CD4-positive, alpha-beta T cell (primary cell): ENCODE data around the gene DEPDC7. TPM values are rescaled to one million over a fixed set of nuclear protein-coding genes. Genes with fewer than 3 reads are reported as not detected.

ENCODE experiments used
- ATAC-seq: fragments of 200-7000 bp; cut with Tn5 transposase; one replicate; pipeline ENCODE4 v1.10.0; 2022; ENCODE audit warnings: mild to moderate bottlenecking; ENCODE audit not compliant: poor library complexity
- CTCF ChIA-PET: fragments of 350-600 bp; sonication (Branson Sonifier 250); formaldehyde crosslinking; loops from one replicate; lab custom pipeline; 2021; ENCODE audit warnings: antibody characterized with exemption, inconsistent platforms; lab: Charles Lee
- POLR2A ChIA-PET: fragments of 350-600 bp; sonication (Branson Sonifier 250); formaldehyde crosslinking; loops from one replicate; lab custom pipeline; 2021; ENCODE audit warnings: antibody characterized with exemption, inconsistent platforms; lab: Charles Lee
- DNase-seq, 14 experiments: peaks; one replicate each; pipeline ENCODE4 v3.0.0-alpha.2; 2013 to 2020; ENCODE audit warnings: mixed read lengths in 2 of 14
- H3K27ac ChIP-seq, 2 donors: one replicate each; pipeline versions ENCODE4 v1.5.1 to v1.7.0; 2013; ENCODE audit warnings: low read length in 2 of 2, low read depth in 1 of 2, mild to moderate bottlenecking in 1 of 2
- H3K27me3 ChIP-seq, 2 experiments: 1 replicate in 1 of 2; 2 replicates in 1 of 2; pipeline versions ENCODE4 v1.6.1 to v1.7.0; 2013; ENCODE audit warnings: low read length in 2 of 2, control low read depth in 1 of 2, mild to moderate bottlenecking in 1 of 2, moderate library complexity in 1 of 2; ENCODE audit not compliant: insufficient read depth in 2 of 2, control insufficient read depth in 1 of 2
- H3K36me3 ChIP-seq: one replicate; pipeline ENCODE4 v1.6.1; 2013; ENCODE audit warnings: low read length, control low read depth; ENCODE audit not compliant: insufficient read depth
- H3K4me1 ChIP-seq: one replicate; pipeline ENCODE4 v1.6.1; 2013; ENCODE audit warnings: low read length, control low read depth; ENCODE audit not compliant: insufficient read depth
- H3K4me3 ChIP-seq: one replicate; pipeline ENCODE4 v1.5.1; 2013; ENCODE audit warnings: mild to moderate bottlenecking, low read length, moderate library complexity
- H3K9me3 ChIP-seq, 2 experiments: 1 replicate in 1 of 2; 2 replicates in 1 of 2; pipeline versions ENCODE4 v1.6.1 to v1.7.0; 2013; ENCODE audit warnings: low read length in 2 of 2, mild to moderate bottlenecking in 2 of 2, control low read depth in 1 of 2, moderate library complexity in 1 of 2; ENCODE audit not compliant: control insufficient read depth in 1 of 2, insufficient read depth in 1 of 2
- H3K27ac Mint-ChIP-seq: one replicate; pipeline ENCODE4 v1.8.0; 2020; ENCODE audit warnings: mixed read lengths
- H3K27me3 Mint-ChIP-seq: one replicate; pipeline ENCODE4 v1.8.0; 2021; ENCODE audit warnings: mixed read lengths
- H3K36me3 Mint-ChIP-seq: one replicate; pipeline ENCODE4 v1.8.0; 2021; ENCODE audit warnings: low read depth, mixed read lengths
- H3K4me1 Mint-ChIP-seq: one replicate; pipeline ENCODE4 v1.8.0; 2021; ENCODE audit warnings: low read depth, mixed read lengths
- H3K4me3 Mint-ChIP-seq: one replicate; pipeline ENCODE4 v1.8.0; 2020; ENCODE audit warnings: mild to moderate bottlenecking, mixed read lengths
- H3K9me3 Mint-ChIP-seq: one replicate; pipeline ENCODE4 v1.8.0; 2020; ENCODE audit warnings: mixed read lengths
- CTCF ChIP-seq: fragments of 200-600 bp; IDR thresholded peaks from one replicate; pipeline ENCODE4 v1.8.0; 2022; ENCODE audit warnings: antibody characterized with exemption, mild to moderate bottlenecking
- intact Hi-C, 2 experiments: fragments of 100-400 bp; cut with DNase I in 1 of 2; cut with micrococcal nuclease in 1 of 2; formaldehyde crosslinking; loops; one replicate each; pipeline versions ENCODE4 v1.15.1 to v1.9.0; 2023 to 2025; cut with DNase I, micrococcal nuclease
- total RNA-seq, 174 experiments: library from RNA in 2 of 174; stranded (reverse) in 2 of 174; gene quantifications; one replicate each; pipeline ENCODE4 v1.2.3 and lab custom pipeline; 2021 to 2026

DEPDC7 gene
- total RNA-seq, 2 experiments from 2014 or later = 2.9 to 3.1 TPM

- no peak for TF ChIP-seq CTCF
- Histone ChIP-seq H3K27me3 (no peaks in the 10 kb centered on the region), H3K27ac (no peak overlapping the region), H3K36me3 (no peaks in the 10 kb centered on the region), H3K4me3 (no peak overlapping the region), H3K9me3 (peaks cover 0 to 6% of the 10 kb centered on the region in 2 experiments), H3K4me1 (peaks cover 18% of the 10 kb centered on the region)
- intact Hi-C loops = loop anchor here in 1 of 2 experiments (10.0 kb wide), 1 partner anchor 64 kb away; no protein-coding TSS in a partner anchor
- Mint-ChIP-seq H3K4me1 (peaks cover 27% of the 10 kb centered on the region), H3K27ac (no peak overlapping the region), H3K36me3 (no peaks in the 10 kb centered on the region), H3K27me3 (no peaks in the 10 kb centered on the region), H3K9me3 (peaks cover 2% of the 10 kb centered on the region), H3K4me3 (no peak overlapping the region)
- DNase-seq (no peak), ATAC-seq (no peak)
- POLR2A ChIA-PET = interaction anchor here (1.4 kb wide), 1 partner anchor 38 kb away, joined by 3 read pairs; the partner anchor contains the start of gene TCP11L1
- CTCF ChIA-PET = interaction anchor here (1.0 kb wide), 1 partner anchor 23 kb away, joined by 3 read pairs; no protein-coding TSS in a partner anchor
Observed at GRCh38 chr11:33001281-33001680, 14.4 kb upstream of the DEPDC7 start.

- no peak overlapping the region for H3K4me3 ChIP-seq
- H3K27me3 ChIP-seq = no peaks in the 10 kb centered on the region
- CTCF ChIA-PET = interaction anchor here (1.0 kb wide), 1 partner anchor 22 kb away, joined by 3 read pairs; no protein-coding TSS in a partner anchor
- no peak for ATAC-seq
- peaks cover 23% of the 10 kb centered on the region for H3K4me1 ChIP-seq
- no peak for TF ChIP-seq CTCF
- Mint-ChIP-seq H3K4me3 (no peak overlapping the region), H3K4me1 (peaks cover 33% of the 10 kb centered on the region), H3K36me3 (no peaks in the 10 kb centered on the region), H3K27me3 (no peaks in the 10 kb centered on the region), H3K9me3 (peaks cover 2% of the 10 kb centered on the region), H3K27ac (no peak overlapping the region)
- no peaks in the 10 kb centered on the region for H3K36me3 ChIP-seq
- H3K9me3 ChIP-seq = peaks cover 0 to 6% of the 10 kb centered on the region in 2 experiments
- no peak overlapping the region for H3K27ac ChIP-seq
- intact Hi-C loops = loop anchor here in 1 of 2 experiments (10.0 kb wide), 1 partner anchor 63 kb away; no protein-coding TSS in a partner anchor
- POLR2A ChIA-PET = no interaction called here
- no peak for DNase-seq
Observed at GRCh38 chr11:33001751-33002542, 13.7 kb upstream of the DEPDC7 start.

- H3K4me1 ChIP-seq = peaks cover 23% of the 10 kb centered on the region
- CTCF ChIA-PET = no interaction called here
- POLR2A ChIA-PET = interaction anchor here (0.6 to 2.3 kb wide), 3 partner anchors 10 to 35 kb away, joined by 3 to 7 read pairs (median 4); partner anchors contain the start of genes DEPDC7 and TCP11L1
- H3K27ac Mint-ChIP-seq = peak overlapping the region; percentile 2
- no peaks in the 10 kb centered on the region for H3K27me3 ChIP-seq
- H3K4me3 Mint-ChIP-seq = peak overlapping the region; percentile 6
- no peak for TF ChIP-seq CTCF
- no peaks in the 10 kb centered on the region for H3K27me3 Mint-ChIP-seq
- H3K9me3 ChIP-seq = no peaks in the 10 kb centered on the region
- H3K27ac ChIP-seq = no peak overlapping the region
- no peaks in the 10 kb centered on the region for H3K9me3 Mint-ChIP-seq
- no peak overlapping the region for H3K4me3 ChIP-seq
- no peaks in the 10 kb centered on the region for H3K36me3 Mint-ChIP-seq
- H3K36me3 ChIP-seq = no peaks in the 10 kb centered on the region
- peaks cover 42% of the 10 kb centered on the region for H3K4me1 Mint-ChIP-seq
- DNase-seq (peak in 6 of 14 experiments; percentile 20 to 77 (median 46)), ATAC-seq (peak; percentile 92)
- intact Hi-C loops = loop anchor here in 1 of 2 experiments (10.0 kb wide), 1 partner anchor 60 kb away; no protein-coding TSS in a partner anchor
Observed at GRCh38 chr11:33005175-33005574, 10.5 kb upstream of the DEPDC7 start.
